GM20431 (cell line): ENCODE measurements around the gene ELP2.

Experiments used
- in situ Hi-C: fragments of 300-500 bp; cut with MseI, MboI; formaldehyde crosslinking; loops from one replicate; pipeline ENCODE4 v1.15.0; 2020; ENCODE audit warnings: low sequenced_read_pairs; ENCODE audit not compliant: unreplicated experiment

The ELP2 gene, protein sequence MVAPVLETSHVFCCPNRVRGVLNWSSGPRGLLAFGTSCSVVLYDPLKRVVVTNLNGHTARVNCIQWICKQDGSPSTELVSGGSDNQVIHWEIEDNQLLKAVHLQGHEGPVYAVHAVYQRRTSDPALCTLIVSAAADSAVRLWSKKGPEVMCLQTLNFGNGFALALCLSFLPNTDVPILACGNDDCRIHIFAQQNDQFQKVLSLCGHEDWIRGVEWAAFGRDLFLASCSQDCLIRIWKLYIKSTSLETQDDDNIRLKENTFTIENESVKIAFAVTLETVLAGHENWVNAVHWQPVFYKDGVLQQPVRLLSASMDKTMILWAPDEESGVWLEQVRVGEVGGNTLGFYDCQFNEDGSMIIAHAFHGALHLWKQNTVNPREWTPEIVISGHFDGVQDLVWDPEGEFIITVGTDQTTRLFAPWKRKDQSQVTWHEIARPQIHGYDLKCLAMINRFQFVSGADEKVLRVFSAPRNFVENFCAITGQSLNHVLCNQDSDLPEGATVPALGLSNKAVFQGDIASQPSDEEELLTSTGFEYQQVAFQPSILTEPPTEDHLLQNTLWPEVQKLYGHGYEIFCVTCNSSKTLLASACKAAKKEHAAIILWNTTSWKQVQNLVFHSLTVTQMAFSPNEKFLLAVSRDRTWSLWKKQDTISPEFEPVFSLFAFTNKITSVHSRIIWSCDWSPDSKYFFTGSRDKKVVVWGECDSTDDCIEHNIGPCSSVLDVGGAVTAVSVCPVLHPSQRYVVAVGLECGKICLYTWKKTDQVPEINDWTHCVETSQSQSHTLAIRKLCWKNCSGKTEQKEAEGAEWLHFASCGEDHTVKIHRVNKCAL

DNA sequence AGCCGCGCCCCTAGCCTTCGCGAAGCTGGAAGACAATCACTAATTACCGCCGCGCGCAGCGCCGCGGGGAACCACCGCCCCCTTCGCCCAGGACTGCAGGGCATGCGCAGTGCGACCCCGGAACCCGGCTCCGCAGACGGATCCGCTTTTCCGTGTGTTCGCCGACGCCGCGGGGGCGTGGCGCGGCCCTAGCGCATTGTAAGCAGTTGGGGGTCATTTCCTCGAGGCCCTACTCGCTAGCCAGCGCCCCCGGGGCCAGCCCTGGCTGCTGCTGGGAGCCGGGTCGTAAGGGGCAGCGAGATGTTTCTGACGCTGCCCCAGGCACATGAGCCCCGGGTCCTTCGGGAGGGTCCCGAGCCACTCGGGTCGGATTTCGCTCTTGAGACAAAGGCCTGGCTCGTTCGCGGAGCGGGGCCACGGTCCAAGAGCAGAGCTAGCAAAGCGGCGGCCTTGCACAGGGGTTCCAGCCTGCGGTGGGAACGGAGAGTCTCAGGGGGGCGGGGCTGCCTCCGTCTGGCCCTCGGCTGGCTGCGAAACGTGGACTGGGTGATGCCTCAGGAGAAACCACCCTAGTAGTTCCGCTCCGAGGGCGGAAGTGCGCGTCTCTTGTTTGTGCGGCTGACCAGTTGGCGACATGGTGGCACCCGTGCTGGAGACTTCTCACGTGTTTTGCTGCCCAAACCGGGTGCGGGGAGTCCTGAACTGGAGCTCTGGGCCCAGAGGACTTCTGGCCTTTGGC lies at the start of gene ELP2, which contains the start of gene SLC39A6:
Gene ELP2 (plus strand): TSS at position 600 of the 739 bp plus-strand sequence. CDS start 35 bp downstream, at position 635.
Gene SLC39A6 (minus strand): TSS at position 41 of the 739 bp plus-strand sequence. CDS start 2,333 bp downstream, outside the sequence.
- in situ Hi-C loops: no loop called here

DNA sequence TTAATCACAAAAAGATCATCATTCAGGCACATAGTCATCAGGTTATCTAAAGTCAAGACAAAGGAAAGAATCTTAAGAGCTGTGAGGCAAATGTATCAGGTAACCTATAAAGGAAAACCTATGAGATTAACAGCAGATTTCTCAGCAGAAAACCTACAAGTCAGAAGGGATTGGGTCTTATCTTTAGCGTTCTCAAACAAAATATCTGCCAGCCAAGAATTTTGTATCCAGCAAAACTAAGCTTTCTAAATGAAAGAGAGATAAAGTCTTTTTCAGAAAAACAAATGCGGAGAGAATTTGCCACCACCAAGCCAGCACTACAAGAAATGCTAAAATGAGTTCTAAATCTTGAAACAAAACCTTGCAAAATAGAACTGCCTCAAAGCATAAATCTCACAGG lies 48.6 kb upstream of the ELP2 start:
- in situ Hi-C loops: loop anchor here (25.0 kb wide), 2 partner anchors 206 to 481 kb away; partner anchors contain the start of gene FHOD3

DNA sequence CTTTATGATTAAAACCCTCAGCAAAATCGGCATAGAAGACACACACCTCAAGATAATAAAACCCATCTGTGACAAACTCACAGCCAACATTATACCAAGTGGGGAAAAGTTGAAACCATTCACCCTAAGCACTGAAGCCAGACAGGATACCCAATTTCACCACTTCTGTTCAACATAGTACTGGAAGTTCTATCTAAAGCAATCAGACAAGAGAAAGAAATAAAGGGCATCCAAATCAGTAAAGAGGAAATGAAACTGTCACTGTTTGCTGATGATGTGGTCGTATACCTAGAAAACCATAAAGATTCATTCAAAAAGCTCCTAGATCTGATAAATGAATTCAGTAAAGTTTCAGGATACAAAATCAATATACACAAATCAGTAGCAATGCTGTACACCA lies 46.0 kb upstream of the ELP2 start:
- in situ Hi-C loops: loop anchor here (25.0 kb wide), 2 partner anchors 204 to 479 kb away; partner anchors contain the start of gene FHOD3

DNA sequence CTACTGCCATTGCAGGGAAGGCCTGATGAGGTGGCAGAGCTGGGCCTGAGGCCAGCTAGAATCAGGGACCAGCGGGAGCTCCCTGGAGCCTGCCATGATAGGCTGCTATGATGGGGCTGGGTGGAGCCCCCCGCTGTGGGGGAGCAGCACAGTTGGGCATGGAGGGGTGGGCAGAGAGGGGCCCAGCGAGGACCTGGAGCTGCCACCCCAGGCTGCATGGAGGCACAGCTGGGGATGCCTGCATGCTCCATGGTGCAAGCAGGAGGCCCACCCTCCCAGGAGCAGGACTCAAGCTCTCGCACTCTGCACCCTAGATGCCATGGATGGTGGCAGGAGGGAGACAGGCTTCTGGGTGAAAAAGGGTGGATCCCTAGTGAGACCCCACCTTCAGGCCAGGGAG lies 44.5 kb upstream of the ELP2 start:
- in situ Hi-C loops: loop anchor here (25.0 kb wide), 2 partner anchors 202 to 477 kb away; partner anchors contain the start of gene FHOD3

DNA sequence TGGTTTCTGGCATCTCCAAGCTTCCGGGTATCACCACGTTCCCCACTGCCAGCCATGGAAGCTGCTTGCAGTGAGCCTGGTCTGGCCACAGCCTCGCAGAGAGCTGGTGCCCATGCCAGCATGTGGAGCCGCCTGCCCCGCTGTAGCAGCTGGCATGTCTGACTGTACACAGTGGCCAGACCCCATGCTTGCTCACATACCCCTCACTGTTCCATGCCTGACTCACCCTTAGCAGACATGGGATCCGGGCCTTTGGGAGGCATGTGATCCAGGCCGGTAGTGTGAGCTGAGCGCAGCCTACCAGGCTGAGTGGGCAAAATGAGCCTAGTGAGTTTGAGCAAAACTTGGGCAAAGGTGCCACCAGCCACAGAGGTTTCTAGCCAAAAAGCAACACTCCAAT lies 43.5 kb upstream of the ELP2 start:
- in situ Hi-C loops: loop anchor here (25.0 kb wide), 2 partner anchors 201 to 476 kb away; partner anchors contain the start of gene FHOD3

DNA sequence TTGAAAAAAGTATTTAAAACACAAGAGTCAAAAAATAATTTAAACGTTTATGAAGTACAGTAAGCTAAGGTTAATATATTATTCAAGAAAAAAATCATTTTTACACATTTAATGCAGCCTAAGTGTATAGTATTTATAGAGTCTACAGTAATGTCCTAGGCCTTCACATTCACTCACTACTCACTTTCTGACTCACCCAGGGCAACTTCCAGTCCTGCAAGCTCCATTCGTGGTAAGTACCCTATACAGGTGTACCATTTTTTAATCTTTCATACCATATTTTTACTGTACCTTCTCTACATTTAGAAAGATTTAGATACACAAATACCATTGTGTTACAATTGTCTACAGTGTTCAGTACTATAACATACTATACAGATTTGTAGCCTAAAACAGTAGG lies 41.4 kb upstream of the ELP2 start:
- in situ Hi-C loops: loop anchor here (25.0 kb wide), 2 partner anchors 199 to 474 kb away; partner anchors contain the start of gene FHOD3

DNA sequence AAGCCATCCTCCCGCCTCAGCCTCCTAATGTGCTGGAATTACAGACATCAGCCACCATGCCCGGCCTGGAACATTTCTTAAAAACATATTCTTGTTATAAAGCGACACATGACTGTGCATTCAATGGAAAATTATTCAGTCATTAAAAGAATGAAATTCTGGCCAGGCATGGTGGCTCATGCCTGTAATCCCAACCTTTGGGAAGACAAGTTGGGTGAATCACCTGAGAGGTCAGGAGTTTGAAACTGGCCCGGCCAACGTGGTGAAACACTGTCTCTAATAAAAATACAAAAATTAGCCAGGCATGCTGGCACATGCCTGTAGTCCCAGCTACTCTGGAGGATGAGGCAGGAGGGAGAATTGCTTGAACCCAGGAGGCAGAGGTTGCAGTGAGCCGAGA lies 40.7 kb upstream of the ELP2 start:
- in situ Hi-C loops: loop anchor here (25.0 kb wide), 2 partner anchors 198 to 473 kb away; partner anchors contain the start of gene FHOD3

DNA sequence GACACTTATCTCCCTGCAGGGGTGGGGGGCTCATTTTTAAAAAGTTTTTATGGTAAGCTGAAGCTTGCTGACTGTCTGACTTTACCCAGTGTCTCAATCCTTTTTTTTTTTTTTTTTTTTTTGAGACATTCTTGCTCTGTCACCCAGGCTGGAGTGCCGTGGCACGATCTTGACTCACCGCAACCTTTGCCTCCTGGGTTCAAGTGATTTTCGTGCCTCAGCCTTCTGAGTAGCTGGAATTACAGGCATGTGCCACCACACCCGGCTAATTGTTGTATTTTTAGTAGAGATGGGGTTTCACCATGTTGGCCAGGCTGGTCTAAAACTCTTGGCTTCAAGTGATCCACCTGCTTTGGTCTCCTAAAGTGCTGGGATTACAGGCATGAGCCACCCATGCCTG lies 37.6 kb upstream of the ELP2 start:
- in situ Hi-C loops: loop anchor here (25.0 kb wide), 2 partner anchors 195 to 470 kb away; partner anchors contain the start of gene FHOD3

DNA sequence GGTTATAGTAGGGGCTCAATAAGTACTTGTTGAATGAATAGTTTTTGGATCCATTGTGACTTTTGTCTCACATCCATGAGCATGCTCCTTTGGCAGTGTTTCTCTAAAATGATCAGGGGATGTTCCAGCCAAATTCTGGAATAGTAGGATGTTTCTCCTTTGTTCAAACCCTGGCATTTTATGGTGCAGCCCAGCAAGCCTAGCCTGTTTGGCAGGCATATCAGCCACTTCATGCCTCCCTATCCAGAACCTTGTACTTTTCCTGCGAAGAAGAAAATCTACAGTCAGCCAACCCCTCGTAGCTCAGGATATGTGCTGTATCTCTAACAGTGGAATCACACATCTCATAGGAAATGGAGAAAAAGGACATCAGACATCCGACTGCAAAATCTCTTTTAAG lies 35.3 kb upstream of the ELP2 start:
- in situ Hi-C loops: loop anchor here (25.0 kb wide), 2 partner anchors 193 to 468 kb away; partner anchors contain the start of gene FHOD3

DNA sequence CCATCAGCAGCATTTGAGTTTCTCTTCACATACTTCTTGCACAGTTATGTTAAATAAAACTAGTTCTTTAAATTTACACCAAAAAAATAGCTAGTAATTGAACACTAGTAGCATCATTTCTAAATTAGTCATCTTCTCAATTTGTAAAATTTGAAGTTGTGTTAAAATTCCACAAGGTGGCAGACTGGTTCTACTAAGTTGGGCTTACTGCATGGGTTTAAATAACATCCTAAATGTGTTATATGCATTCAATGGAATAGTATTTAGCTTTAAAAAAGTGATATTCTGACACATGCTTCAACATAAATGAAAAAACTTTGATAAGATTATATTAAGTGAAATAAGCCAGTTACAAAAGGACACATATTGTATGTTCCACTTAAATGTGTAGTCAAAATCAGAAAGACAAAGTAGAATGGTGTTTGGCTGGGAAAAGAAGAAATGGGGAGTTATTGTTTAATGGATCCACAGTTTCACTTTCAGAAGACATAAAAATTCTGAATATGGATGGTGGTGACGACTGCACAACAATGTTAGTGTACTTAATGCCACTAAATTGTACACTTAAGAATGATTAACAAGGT lies 33.7 kb upstream of the ELP2 start:
- in situ Hi-C loops: loop anchor here (25.0 kb wide), 2 partner anchors 191 to 466 kb away; partner anchors contain the start of gene FHOD3

DNA sequence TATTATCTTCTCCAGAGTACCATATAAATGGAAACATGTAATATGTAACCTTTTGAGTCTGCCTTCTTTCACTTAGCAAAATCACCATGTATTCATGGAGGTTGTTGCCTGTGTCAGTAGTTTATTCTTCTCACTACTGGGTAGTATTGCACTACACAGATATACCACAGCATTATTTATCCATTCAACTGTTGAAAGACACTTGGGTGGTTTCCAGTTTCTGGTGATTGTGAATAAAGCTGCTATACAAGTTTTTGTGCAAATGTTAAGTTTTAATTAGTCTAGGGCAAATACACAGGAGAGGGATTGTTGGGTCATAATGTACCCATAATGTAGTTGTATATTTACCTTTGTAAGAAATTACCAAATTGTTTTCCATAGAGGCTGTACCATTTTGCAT lies 32.7 kb upstream of the ELP2 start:
- in situ Hi-C loops: loop anchor here (25.0 kb wide), 2 partner anchors 190 to 465 kb away; partner anchors contain the start of gene FHOD3

DNA sequence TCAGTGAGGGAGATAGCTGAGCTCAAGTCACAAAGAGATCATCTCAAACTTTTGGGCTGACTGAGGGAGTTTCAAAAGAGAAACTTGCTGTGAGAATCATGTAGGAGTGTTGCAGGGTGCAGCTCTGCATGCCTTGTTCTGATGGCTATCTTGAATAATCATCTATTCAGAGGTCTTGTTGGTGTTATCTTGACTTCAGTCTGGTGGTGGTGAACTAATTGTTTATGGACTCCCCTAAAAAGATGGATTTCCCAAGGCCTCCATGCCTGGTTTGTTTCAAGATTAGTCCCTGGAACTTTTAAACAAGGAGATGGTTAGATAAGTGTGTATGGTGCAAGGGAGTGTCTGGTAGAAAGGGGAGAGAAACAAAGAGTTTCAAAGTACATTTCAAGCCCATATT lies 30.4 kb upstream of the ELP2 start:
- in situ Hi-C loops: loop anchor here (25.0 kb wide), 2 partner anchors 188 to 463 kb away; partner anchors contain the start of gene FHOD3

DNA sequence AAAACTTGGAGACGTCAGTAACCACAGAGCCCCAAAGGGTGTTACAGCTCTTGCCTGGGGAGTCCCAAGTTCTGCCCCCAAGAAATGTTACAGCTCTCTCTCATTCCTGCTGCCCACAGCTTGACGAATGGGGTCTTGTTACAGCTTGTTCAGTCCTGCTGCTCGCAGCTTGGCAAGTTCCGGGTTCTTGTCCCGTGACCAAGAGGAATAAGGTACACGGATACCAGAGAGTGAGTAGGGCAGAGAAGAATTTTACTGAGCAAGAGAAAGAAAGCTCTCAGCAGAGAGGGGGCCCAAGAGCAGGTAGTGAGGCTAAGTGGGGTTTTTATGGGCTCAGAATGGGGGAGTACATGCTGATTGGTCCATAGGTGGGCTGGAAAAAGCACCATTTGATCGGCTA lies 27.8 kb upstream of the ELP2 start:
- in situ Hi-C loops: no loop called here

DNA sequence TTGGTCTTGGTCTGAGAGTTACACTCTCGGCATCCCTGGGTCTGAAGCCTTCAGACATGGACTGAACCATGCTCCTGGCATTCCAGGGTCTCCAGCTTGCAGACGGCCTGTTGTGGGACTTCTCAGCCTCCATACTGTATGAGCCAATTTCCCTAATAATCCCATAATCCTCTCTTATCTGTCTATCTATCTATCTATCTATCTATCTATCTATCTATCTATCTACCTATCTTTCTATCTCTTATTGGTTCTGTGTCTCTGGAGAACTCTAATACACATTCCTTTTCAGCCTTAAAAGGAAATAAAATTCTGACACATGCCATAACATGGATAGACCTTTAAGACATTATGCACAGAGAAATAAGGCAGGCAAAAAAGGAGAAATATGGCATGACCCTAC lies 24.9 kb upstream of the ELP2 start:
- in situ Hi-C loops: no loop called here

DNA sequence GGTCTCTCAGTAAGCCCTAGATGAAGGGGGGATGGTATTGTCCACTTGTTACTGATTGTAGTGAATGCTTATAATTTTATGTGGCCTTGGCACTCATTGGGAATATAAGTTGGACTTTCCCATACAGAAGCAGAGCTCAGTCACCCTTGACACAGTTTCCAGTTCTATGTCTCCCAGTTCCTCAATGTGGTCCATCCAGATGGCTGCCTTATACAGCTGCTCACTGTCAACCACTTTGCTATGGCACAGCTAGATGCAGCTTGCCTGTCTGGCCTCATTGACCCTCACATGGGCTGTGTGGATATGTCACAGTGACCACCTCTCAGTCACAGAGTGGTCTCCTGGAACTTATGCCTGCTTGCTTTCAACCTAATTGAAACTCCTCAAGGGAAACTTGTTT lies 22.2 kb upstream of the ELP2 start:
- in situ Hi-C loops: no loop called here

DNA sequence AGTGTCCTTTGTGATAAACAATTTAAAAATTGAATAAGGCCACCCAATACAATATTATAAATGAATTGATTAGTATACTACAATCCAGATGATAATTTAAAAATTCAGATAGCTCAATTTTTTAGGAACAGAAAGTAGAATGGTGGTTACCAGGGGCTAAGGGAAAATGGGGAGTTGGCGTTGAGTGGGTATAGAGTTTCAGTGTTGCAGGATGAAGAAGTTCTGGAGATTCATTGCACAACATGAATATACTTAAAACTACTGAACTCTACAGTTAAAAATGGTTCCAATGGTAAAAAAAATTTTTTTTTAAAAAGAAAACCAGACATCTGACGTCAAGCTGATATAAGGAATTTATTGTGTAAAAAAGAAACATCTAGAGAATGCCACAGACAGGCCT lies 21.5 kb upstream of the ELP2 start:
- in situ Hi-C loops: no loop called here

DNA sequence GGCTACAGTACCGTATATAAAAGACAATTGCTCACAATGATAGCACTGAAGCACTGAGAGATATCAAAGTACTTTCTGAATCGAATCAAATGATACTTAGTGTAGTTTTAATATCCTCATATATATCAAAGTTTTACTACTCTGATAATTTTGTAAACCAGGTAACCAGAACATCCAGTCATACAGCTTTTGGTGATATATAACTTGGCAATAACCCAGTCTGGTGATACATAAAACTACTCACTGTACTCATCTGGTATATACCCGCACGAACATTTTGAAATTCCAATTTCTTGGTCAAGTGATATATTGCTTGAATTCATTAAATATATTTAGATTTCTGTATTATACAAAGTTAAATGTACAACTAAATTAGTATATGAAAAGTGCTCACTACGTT lies 21.1 kb upstream of the ELP2 start:
- in situ Hi-C loops: no loop called here

DNA sequence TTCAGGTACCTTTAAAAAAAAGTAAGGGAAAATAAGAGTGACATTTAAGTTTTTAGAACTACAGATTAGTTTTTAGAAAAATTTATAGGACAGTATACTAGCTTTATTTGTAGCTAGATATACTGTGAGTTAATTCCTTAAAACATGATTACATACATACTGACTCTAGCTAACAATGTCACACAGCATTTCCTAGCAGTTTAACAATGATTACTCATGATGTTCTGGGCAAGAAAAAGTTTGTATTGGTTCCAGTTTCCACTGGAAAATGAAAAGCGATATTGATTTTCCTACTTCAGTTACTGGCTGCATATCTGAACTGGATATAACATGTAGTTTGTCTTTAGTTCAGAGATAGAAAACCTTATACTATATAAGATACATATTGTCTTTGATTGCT lies 20.0 kb upstream of the ELP2 start:
- in situ Hi-C loops: no loop called here

DNA sequence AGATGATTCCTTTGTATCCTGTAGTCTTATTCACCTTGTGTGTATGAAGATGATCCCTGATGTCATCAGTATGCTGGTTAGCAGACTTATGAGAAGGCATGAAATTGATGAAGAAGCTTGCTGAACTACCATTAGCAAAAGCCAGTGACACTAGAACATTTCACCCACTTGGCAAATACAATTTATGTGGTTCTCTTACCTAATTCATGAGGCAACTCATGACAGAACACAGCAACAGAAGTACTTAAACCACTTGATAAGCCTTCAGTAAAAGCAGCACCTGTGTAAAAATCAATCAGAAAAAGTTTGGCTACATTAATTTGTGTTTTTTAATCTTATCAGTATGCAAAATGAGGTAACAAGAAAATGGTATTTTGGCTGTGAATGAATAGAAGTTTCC lies 17.4 kb upstream of the ELP2 start:
- in situ Hi-C loops: no loop called here
